WTC11 (cell line): ENCODE results near the gene ATXN1L. TPM values are rescaled to one million over a fixed set of nuclear protein-coding genes. Genes with fewer than 3 reads are reported as not detected.

Source experiments
- ATF1 ChIP-seq: sonication (generic); formaldehyde crosslinking; IDR thresholded peaks from 2 replicates; pipeline ENCODE4 v1.8.1; 2023; ENCODE audit warnings: mild to moderate bottlenecking, moderate library complexity, missing genetic modification reagents
- ATF3 ChIP-seq: sonication (generic); formaldehyde crosslinking; conservative IDR thresholded peaks from 2 replicates; pipeline ENCODE4 v1.8.1; 2022; ENCODE audit warnings: mild to moderate bottlenecking, missing genetic modification reagents
- CBFB ChIP-seq: sonication (generic); formaldehyde crosslinking; IDR thresholded peaks from 2 replicates; pipeline ENCODE4 v1.8.1; 2022; ENCODE audit warnings: mild to moderate bottlenecking, low read depth, missing genetic modification reagents
- CDX4 ChIP-seq: fragments of 250-450 bp; sonication (Bioruptor Pico); IDR thresholded peaks from 2 replicates; pipeline ENCODE4 v1.9.0; 2021; ENCODE audit warnings: moderate library complexity, mild to moderate bottlenecking, inconsistent platforms, borderline replicate concordance
- CREB1 ChIP-seq: sonication (generic); formaldehyde crosslinking; IDR thresholded peaks from 2 replicates; pipeline ENCODE4 v1.8.0; 2023; ENCODE audit warnings: mild to moderate bottlenecking, missing genetic modification reagents
- CTCF ChIP-seq: fragments of 200-600 bp; IDR thresholded peaks from 2 replicates; pipeline ENCODE4 v1.8.0; 2022; ENCODE audit warnings: antibody characterized with exemption
- E2F4 ChIP-seq: sonication (generic); formaldehyde crosslinking; IDR thresholded peaks from 2 replicates; pipeline ENCODE4 v1.8.1; 2022; ENCODE audit warnings: low read depth, mild to moderate bottlenecking, moderate library complexity, missing genetic modification reagents, borderline replicate concordance
- ESRRA ChIP-seq: sonication (generic); formaldehyde crosslinking; IDR thresholded peaks from 2 replicates; pipeline ENCODE4 v1.8.1; 2022; ENCODE audit warnings: mild to moderate bottlenecking, missing genetic modification reagents, borderline replicate concordance
- FOXP1 ChIP-seq: sonication (generic); formaldehyde crosslinking; IDR thresholded peaks from 2 replicates; pipeline ENCODE4 v1.8.0; 2022; ENCODE audit warnings: missing genetic modification reagents, mild to moderate bottlenecking, moderate library complexity, borderline replicate concordance
- GABPB1 ChIP-seq: sonication (generic); formaldehyde crosslinking; IDR thresholded peaks from 2 replicates; pipeline ENCODE4 v1.8.1; 2023; ENCODE audit warnings: mild to moderate bottlenecking, missing genetic modification reagents
- IRF2 ChIP-seq: sonication (generic); formaldehyde crosslinking; IDR thresholded peaks from 2 replicates; pipeline ENCODE4 v1.8.0; 2022; ENCODE audit warnings: low read depth, missing genetic modification reagents, borderline replicate concordance
- MLX ChIP-seq: sonication (generic); formaldehyde crosslinking; IDR thresholded peaks from 2 replicates; pipeline ENCODE4 v1.8.1; 2023; ENCODE audit warnings: mild to moderate bottlenecking, missing genetic modification reagents, moderate library complexity
- MYBL2 ChIP-seq: sonication (generic); formaldehyde crosslinking; IDR thresholded peaks from 2 replicates; pipeline ENCODE4 v1.8.1; 2023; ENCODE audit warnings: mild to moderate bottlenecking, moderate library complexity, missing genetic modification reagents
- NFATC4 ChIP-seq: fragments of 250-450 bp; sonication (Bioruptor Pico); IDR thresholded peaks from 2 replicates; pipeline ENCODE4 v1.9.0; 2021; ENCODE audit warnings: mild to moderate bottlenecking
- NFYB ChIP-seq: sonication (generic); formaldehyde crosslinking; conservative IDR thresholded peaks from 2 replicates; pipeline ENCODE4 v1.8.0; 2022; ENCODE audit warnings: low read depth, missing genetic modification reagents
- OVOL2 ChIP-seq: fragments of 250-450 bp; sonication (Bioruptor Pico); IDR thresholded peaks from 2 replicates; pipeline ENCODE4 v1.9.0; 2021; ENCODE audit warnings: mild to moderate bottlenecking, borderline replicate concordance
- RORB ChIP-seq: fragments of 250-450 bp; sonication (Bioruptor Pico); IDR thresholded peaks from 2 replicates; pipeline ENCODE4 v1.9.0; 2021; ENCODE audit warnings: mild to moderate bottlenecking
- SMAD3 ChIP-seq: sonication (generic); formaldehyde crosslinking; IDR thresholded peaks from 2 replicates; pipeline ENCODE4 v1.8.0; 2022; ENCODE audit warnings: missing genetic modification reagents, mild to moderate bottlenecking, borderline replicate concordance
- SP1 ChIP-seq: sonication (generic); formaldehyde crosslinking; conservative IDR thresholded peaks from 2 replicates; pipeline ENCODE4 v1.8.1; 2022; ENCODE audit warnings: missing genetic modification reagents
- TEAD4 ChIP-seq: sonication (generic); formaldehyde crosslinking; IDR thresholded peaks from 2 replicates; pipeline ENCODE4 v1.8.0; 2022; ENCODE audit warnings: mild to moderate bottlenecking, missing genetic modification reagents
- USF1 ChIP-seq: sonication (generic); formaldehyde crosslinking; IDR thresholded peaks from 2 replicates; pipeline ENCODE4 v1.8.0; 2022; ENCODE audit warnings: mild to moderate bottlenecking, missing genetic modification reagents
- ZBTB43 ChIP-seq: sonication (generic); formaldehyde crosslinking; IDR thresholded peaks from 2 replicates; pipeline ENCODE4 v1.8.1; 2023; ENCODE audit warnings: mild to moderate bottlenecking, missing genetic modification reagents
- ZMAT4 ChIP-seq: fragments of 250-450 bp; sonication (Bioruptor Pico); IDR thresholded peaks from 2 replicates; pipeline ENCODE4 v1.9.0; 2021; ENCODE audit warnings: mild to moderate bottlenecking
- ZNF232 ChIP-seq: sonication (generic); formaldehyde crosslinking; IDR thresholded peaks from 2 replicates; pipeline ENCODE4 v1.8.0; 2022; ENCODE audit warnings: mild to moderate bottlenecking, missing genetic modification reagents
- ZNF281 ChIP-seq: sonication (generic); formaldehyde crosslinking; IDR thresholded peaks from 2 replicates; pipeline ENCODE4 v1.8.0; 2023; ENCODE audit warnings: mild to moderate bottlenecking, missing genetic modification reagents
- ZNF416 ChIP-seq: fragments of 250-450 bp; sonication (Bioruptor Pico); IDR thresholded peaks from 2 replicates; pipeline ENCODE4 v1.9.0; 2021; ENCODE audit warnings: mild to moderate bottlenecking, inconsistent platforms
- ZNF423 ChIP-seq: fragments of 250-450 bp; sonication (Bioruptor Pico); IDR thresholded peaks from 2 replicates; pipeline ENCODE4 v2.1.2; 2022; ENCODE audit warnings: mild to moderate bottlenecking, moderate library complexity
- ZNF512 ChIP-seq: sonication (generic); formaldehyde crosslinking; IDR thresholded peaks from 2 replicates; pipeline ENCODE4 v1.8.1; 2022; ENCODE audit warnings: missing genetic modification reagents, borderline replicate concordance
- total RNA-seq: library from RNA; stranded (reverse); gene quantifications from 3 replicates; pipeline ENCODE4 v1.2.3, GENCODE V29; 2021

Gene ATXN1L
- total RNA-seq, 1 experiment from 2014 or later, result 23.2 TPM

- TF ChIP-seq ZBTB43 (CRISPR knock-in tag) (peak; percentile 84), GABPB1 (CRISPR knock-in tag) (peak; percentile 88), MYBL2 (CRISPR knock-in tag) (peak; percentile 87), ZNF416 (CRISPR knock-in tag) (no peak), CREB1 (CRISPR knock-in tag) (no peak), ATF1 (CRISPR knock-in tag) (no peak), ATF3 (CRISPR knock-in tag) (no peak), CDX4 (CRISPR knock-in tag) (no peak), NFYB (CRISPR knock-in tag) (peak; percentile 76), ESRRA (CRISPR knock-in tag) (peak; percentile 24; the same call in 1 of the 2 replicates), USF1 (CRISPR knock-in tag) (peak; percentile 82), ZNF423 (CRISPR knock-in tag) (0 out of 2 replicates have a peak, but pooled peaks have one; percentile 7), ZMAT4 (CRISPR knock-in tag) (no peak), ZNF281 (CRISPR knock-in tag) (0 out of 2 replicates have a peak, but pooled peaks have one; percentile 12), FOXP1 (CRISPR knock-in tag) (peak; percentile 94), CBFB (CRISPR knock-in tag) (no peak), E2F4 (CRISPR knock-in tag) (peak; percentile 57; the same call in 1 of the 2 replicates), MLX (CRISPR knock-in tag) (no peak), CTCF (no peak), NFATC4 (CRISPR knock-in tag) (no peak), ZNF232 (CRISPR knock-in tag) (no peak), RORB (no peak), IRF2 (no peak), ZNF512 (CRISPR knock-in tag) (no peak), SP1 (CRISPR knock-in tag) (peak; percentile 99), SMAD3 (CRISPR knock-in tag) (no peak), OVOL2 (CRISPR knock-in tag) (no peak), TEAD4 (peak; percentile 73; the same call in 1 of the 2 replicates)
These were observed 49.3 kb downstream of the ATXN1L start, which contains the start of gene IST1 (continued) for GRCh38 chr16:71894921-71895678.
